DMS 273 treated with DMSO at 0.1 percent for 48 hours (cell line): ENCODE measurements around the gene VPS18.

Experiments used
- DNase-seq: peaks from one replicate; lab custom pipeline; 2025; lab: John Stamatoyannopoulos, UW

Gene VPS18

DNA sequence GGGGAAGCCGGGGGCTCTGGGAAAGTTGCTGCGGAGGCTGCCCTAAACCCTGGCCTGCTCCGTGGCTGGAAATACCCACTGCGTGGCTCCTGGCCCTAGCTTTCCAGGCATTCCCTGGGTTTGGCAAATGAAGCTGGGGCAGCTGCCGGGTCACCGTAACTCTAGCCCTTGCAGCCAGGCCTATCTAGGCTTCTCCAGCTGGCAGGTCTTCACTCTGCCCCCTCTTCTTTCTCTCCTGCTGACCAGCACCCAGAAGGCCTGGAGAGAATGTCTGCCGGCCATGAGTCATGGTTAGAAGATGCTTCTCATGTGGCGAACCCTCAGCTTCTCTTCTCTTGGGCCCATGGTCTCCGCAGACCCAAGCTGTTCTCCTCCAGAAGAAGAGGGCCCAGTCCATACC, 29.3 kb downstream of the VPS18 start:
- DNase-seq: no peak

- no peak for DNase-seq
Measured at GRCh38 chr15:40925495-40925862, 31.2 kb downstream of the VPS18 start.

DNA sequence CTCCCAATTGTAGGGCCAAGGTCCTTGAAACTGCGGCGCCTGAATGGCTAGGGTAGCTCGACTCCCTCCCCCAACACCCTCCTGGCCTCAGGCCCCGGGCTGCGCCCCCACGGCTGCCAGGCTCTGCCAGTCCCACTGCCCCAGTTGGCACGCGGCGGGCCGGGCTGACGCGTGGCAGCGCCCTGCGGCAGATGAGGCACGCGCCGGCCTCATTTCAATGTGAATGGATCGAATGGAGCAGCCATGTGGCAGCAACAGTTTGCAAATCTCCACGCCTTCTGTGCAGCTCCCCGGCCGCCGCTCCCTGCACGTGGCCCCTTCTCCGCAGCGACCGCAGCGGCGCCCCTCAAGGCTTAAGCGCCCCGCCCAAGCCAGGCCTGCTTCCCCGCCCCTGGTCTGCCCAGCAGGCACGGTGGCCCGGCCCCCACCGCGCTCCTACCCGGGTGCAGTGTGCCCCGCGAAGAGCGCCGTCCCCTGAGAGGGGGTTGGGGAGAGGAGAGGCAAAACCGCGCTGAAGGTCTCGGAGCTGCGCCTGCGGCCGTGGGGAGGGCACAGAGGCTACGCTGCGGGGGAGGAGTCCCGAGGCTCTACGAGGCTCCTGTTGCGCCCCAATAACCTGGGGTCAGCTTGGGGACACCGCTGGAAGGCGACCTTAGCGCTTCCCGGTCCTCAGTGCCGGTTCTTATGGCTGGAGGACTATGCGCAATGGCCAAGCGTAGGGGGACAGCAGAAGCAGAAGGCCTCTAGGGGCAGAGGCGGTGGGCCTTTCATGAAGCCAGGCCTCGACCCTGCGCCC, 31.8 kb downstream of the VPS18 start:
- DNase-seq: no peak

DNA sequence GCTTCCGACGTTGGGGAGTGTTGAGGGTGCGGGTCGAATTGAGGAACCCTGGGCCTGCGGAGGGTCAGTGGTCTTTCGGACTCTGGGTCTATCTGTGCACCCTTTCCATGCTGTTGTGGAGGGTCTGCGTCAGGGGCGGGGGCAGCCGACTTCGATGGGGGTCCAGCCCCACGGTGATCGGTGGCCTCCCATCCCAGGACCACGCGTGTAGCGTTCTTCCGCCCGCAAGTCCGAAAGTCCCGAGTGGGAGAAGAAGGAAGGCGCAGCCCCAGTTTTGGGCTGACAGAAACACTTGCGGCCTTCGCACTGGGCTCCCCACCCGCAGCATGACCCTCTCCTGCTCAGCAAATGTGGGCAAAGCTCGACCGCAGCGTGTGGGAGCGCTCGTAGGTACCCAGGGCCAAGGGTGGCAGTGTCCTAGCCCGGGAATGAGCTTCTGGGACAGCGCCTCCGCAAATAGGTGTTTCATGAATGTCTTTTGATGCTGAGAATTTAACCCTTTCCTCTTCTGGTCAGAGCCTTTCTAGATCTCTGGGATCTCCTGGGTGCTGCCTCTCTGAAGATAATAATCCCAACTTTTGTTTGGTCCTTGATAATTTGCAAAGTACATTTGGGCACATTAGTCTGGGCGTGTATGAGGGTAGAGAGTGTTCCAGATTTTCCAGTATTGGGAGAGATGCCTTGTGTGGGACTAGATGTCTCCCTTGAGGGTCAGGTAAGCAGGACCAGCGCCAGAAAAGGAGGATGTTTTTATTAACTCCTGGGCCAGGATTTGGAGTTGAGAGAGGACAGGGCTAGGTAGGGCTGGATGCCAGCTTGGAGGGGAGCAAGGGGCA, 32.6 kb downstream of the VPS18 start:
- DNase-seq: no peak

DNA sequence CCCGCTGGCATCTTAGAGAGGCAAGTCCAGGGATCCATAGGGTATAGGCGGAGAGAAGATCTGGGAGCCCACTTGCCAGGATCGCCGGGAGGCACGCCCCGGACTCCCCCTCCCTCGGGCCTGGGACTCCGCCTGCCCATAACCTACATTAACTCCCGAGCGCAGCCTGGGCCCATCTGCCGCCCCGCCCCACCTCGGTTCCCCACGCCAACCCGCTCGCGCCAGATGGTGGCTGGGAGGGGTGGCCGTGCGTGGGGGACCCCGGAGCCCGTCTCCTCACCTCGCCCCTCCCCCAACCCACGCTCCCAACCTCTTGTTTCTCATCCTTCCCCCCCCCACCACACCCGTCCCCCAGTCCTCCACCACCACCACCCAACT, 33.2 kb downstream of the VPS18 start:
- peak; percentile 49 for DNase-seq

GRCh38 chr15:40927873-40928806, 33.9 kb downstream of the VPS18 start:
- no peak for DNase-seq

GRCh38 chr15:40928821-40929659, 34.8 kb downstream of the VPS18 start, which contains the start of gene DLL4:
Gene DLL4, plus strand, starts transcription at chr15:40929340. Its CDS starts 329 bp downstream, at chr15:40929669.
- DNase-seq: peak; percentile 46

DNA sequence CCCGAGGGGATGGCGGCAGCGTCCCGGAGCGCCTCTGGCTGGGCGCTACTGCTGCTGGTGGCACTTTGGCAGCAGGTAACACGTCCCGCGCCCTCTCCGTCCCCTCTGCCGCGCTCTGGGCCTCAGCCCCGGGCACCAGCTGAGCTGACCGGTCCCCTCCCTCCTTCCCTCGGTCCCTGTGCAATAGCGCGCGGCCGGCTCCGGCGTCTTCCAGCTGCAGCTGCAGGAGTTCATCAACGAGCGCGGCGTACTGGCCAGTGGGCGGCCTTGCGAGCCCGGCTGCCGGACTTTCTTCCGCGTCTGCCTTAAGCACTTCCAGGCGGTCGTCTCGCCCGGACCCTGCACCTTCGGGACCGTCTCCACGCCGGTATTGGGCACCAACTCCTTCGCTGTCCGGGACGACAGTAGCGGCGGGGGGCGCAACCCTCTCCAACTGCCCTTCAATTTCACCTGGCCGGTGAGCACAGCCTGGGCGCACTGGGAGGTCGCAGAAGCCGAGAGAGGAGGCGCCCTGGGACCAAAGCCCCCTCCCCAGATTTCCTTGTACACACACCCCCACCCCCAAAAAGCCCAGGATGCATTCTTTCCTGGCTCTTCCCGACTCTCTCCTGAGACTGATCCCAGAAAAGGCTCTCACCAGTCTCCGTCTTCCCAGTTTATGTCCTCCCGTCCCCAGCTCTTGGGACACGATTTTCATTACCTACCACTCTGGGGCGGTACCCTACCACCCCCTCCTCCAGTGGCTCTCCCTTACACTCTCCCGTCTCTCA, 35.6 kb downstream of the VPS18 start:
- DNase-seq: no peak

- DNase-seq: no peak
Measured at GRCh38 chr15:40930430-40931299, 36.4 kb downstream of the VPS18 start.

DNA sequence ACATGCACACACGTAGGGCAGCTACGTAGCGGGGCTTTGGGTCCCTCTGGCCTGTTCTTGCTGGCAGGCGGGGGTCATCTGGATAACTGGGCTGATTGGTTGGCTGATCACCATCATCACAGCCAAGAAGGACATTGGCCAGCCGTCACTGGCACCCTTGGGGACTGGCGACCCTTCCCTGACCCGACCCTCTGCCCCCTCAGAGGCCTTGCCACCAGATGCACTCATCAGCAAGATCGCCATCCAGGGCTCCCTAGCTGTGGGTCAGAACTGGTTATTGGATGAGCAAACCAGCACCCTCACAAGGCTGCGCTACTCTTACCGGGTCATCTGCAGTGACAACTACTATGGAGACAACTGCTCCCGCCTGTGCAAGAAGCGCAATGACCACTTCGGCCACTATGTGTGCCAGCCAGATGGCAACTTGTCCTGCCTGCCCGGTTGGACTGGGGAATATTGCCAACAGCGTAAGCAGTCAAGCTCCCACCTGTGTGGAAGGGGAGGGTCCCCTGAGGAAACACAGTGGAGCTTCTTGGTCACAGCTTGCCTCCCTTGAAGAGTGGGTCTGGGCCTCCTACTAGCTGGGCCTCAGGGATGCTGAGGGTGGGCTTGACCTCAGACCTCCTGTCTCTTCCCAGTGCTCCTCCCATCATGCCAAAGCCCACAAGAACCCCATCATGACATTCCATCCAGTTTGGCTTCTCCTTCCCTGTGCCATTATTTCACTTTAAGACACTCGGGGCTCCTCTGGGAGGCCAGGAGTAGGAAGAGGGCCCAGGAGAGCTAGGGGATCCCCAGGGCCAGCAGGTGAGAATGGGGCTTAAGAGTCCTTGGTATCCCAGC, 37.3 kb downstream of the VPS18 start:
- DNase-seq: no peak

- DNase-seq: no peak
Measured at GRCh38 chr15:40932156-40932555, 37.9 kb downstream of the VPS18 start.

DNA sequence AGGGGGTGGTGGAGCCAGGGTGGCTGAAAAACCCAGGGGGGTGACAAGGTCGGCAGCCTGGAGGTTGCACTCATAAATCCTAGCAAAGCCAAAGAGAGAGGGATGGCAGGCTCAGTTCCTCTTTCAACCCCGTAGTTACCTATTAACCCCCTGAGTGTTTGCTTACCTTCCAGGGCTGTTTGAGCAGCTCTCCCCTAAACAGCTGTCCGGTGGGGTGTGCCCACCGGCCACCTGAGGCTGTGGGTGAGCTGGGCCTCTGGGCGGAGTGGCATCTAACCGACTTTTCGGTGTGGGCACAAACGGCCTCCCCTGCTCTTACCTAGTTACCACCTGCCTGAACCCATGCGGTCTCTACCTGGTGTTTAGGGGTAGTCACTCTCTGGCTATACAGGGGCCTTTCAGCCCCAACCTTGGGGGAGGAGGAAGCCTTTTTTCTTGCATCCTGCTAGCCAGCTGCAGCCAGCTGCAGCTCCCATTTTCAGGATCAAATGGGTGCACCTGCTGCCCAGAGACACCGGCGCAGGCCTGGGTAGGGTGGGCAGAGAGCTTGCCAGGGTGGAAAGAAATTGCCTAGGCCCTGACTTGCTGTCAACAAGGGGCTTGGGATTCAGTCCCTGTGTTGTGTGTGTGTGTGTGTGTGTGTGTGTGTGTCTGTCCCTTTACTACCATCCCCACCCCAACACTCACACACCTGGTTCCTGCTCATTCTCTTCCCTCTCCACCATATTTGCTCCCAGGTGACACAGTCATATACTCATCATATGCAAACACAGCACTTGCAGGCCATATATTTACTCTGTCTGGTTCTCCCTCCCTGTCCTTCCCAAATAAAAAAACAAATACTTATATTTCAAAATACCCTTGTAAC, 38.6 kb downstream of the VPS18 start:
- DNase-seq: no peak

DNA sequence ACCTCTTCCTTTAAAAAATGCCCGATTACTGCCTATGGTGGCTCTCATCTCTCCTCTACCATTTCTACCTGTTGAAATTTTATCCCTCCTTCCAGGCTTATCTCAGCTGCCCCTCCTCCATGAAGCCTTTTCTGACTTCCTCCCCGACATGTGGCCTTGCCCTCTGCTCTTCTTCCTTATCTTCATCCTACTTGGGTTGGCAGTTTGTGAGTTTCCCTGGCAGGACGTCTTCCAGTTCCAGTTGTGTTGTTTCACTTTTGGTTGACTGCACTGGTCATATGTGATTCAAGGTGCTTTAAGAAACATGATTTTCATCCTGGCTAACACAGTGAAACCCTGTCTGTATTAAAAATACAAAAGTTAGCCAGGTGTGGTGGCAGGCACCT, 39.3 kb downstream of the VPS18 start:
- DNase-seq: no peak

DNA sequence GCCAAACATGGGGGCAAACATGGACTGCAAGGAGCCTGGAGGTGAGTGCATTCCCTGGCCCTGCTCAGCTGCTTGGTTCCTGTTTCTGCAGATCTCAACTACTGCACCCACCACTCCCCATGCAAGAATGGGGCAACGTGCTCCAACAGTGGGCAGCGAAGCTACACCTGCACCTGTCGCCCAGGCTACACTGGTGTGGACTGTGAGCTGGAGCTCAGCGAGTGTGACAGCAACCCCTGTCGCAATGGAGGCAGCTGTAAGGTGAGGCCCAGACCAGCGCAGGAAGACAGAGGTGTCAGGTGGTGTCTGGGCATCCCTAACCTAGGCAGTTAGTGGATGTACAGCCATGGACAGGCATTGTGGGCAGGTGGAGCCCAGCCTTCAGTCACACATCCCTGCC, 40.2 kb downstream of the VPS18 start:
- no peak for DNase-seq

GRCh38 chr15:40936234-40936708, 42.0 kb downstream of the VPS18 start:
- no peak for DNase-seq

GRCh38 chr15:40936709-40937666, 42.7 kb downstream of the VPS18 start:
- DNase-seq: no peak
